Mucosa of descending colon (tissue), 3 donors: ENCODE results near the gene IL17A. TPM values are rescaled to one million over a fixed set of nuclear protein-coding genes. Genes with fewer than 3 reads are reported as not detected.

Experiments
- ATAC-seq: fragments of 200-7000 bp; cut with Tn5 transposase; one replicate; pipeline ENCODE4 v1.9.1; 2020; ENCODE audit warnings: mild to moderate bottlenecking, moderate library complexity
- DNase-seq, 3 donors: peaks; one replicate each; pipeline ENCODE4 v3.0.0-alpha.2; 2020
- H3K36me3 ChIP-seq: fragments of 200-600 bp; one replicate; pipeline ENCODE4 v1.8.0; 2021; ENCODE audit warnings: low read depth, mild to moderate bottlenecking
- H3K4me1 ChIP-seq: fragments of 200-600 bp; one replicate; pipeline ENCODE4 v1.8.0; 2021; ENCODE audit warnings: low read depth, mild to moderate bottlenecking
- H3K4me3 ChIP-seq: fragments of 200-600 bp; one replicate; pipeline ENCODE4 v1.8.0; 2021; ENCODE audit warnings: mild to moderate bottlenecking
- H3K9me3 ChIP-seq: fragments of 200-600 bp; one replicate; pipeline ENCODE4 v1.8.0; 2021; ENCODE audit warnings: mild to moderate bottlenecking
- CTCF ChIP-seq: fragments of 200-600 bp; IDR thresholded peaks from one replicate; pipeline ENCODE4 v1.8.0; 2022; ENCODE audit warnings: antibody characterized with exemption, mild to moderate bottlenecking
- intact Hi-C, 2 donors: fragments of 100-400 bp; cut with DNase I in 1 of 2; cut with micrococcal nuclease in 1 of 2; formaldehyde crosslinking; loops; one replicate each; pipeline versions ENCODE4 v1.11.0 to v1.11.1; 2022; cut with DNase I, micrococcal nuclease
- total RNA-seq, 3 donors: library from RNA; stranded (reverse); fragmentation: NEBNext Ultra II Directional in 2 of 3; extraction: Animal tissue kit (Norgen Biotek cat#: 25700) in 2 of 3; gene quantifications; one replicate each; pipeline versions ENCODE4 v1.2.1 to v1.2.4, GENCODE V29; 2021 to 2023
- donor health status: DM: no; HTN: no; CAD: no; lungs with moderate emphysema.
- donor health status: DM: no; HTN: no; CAD: no.
- donor health status: DM: no; HTN: yes; CAD: no.

Gene IL17A
- total RNA-seq, 3 donors from 2014 or later = not detected

GRCh38 chr6:52216932-52217575 lies 30.9 kb downstream of the IL17A start:
- Histone ChIP-seq H3K4me1 (no peaks in the 10 kb centered on the region), H3K9me3 (no peaks in the 10 kb centered on the region), H3K36me3 (no peaks in the 10 kb centered on the region), H3K4me3 (no peak overlapping the region)
- intact Hi-C loops = no loop called here
- DNase-seq = no peak
- no peak for ATAC-seq
- no peak for TF ChIP-seq CTCF

- intact Hi-C loops = no loop called here
- no peaks in the 10 kb centered on the region for H3K4me1 ChIP-seq
- ATAC-seq = no peak
- no peak for DNase-seq
- H3K9me3 ChIP-seq = no peaks in the 10 kb centered on the region
- no peak overlapping the region for H3K4me3 ChIP-seq
- H3K36me3 ChIP-seq = no peaks in the 10 kb centered on the region
- no peak for TF ChIP-seq CTCF
Measured at GRCh38 chr6:52217761-52218160, 31.6 kb downstream of the IL17A start.

GRCh38 chr6:52221302-52221701 lies 35.1 kb downstream of the IL17A start:
- Histone ChIP-seq H3K9me3 (no peaks in the 10 kb centered on the region), H3K36me3 (no peaks in the 10 kb centered on the region), H3K4me1 (no peaks in the 10 kb centered on the region), H3K4me3 (no peak overlapping the region)
- intact Hi-C loops = no loop called here
- TF ChIP-seq CTCF = no peak
- DNase-seq (no peak), ATAC-seq (no peak)

GRCh38 chr6:52227495-52227894 lies 41.3 kb downstream of the IL17A start:
- DNase-seq = no peak
- TF ChIP-seq CTCF = no peak
- Histone ChIP-seq H3K9me3 (no peaks in the 10 kb centered on the region), H3K36me3 (no peaks in the 10 kb centered on the region), H3K4me3 (no peak overlapping the region), H3K4me1 (no peaks in the 10 kb centered on the region)
- intact Hi-C loops = no loop called here
- no peak for ATAC-seq

GRCh38 chr6:52230685-52231084 lies 44.5 kb downstream of the IL17A start:
- no peaks in the 10 kb centered on the region for H3K4me1 ChIP-seq
- intact Hi-C loops = no loop called here
- no peak for ATAC-seq
- no peak for DNase-seq
- no peak for TF ChIP-seq CTCF
- H3K9me3 ChIP-seq = no peaks in the 10 kb centered on the region
- no peaks in the 10 kb centered on the region for H3K36me3 ChIP-seq
- no peak overlapping the region for H3K4me3 ChIP-seq
